ENCODE results near the gene LUC7L3.

GRCh38 chr17:50699410-50699809 lies 20.0 kb upstream of the LUC7L3 start:
- TF ChIP-seq CTCF (IDR thresholded peaks at IDR 0.05) (no peak), POLR2A (IDR thresholded peaks at IDR 0.05) (no peak)

All from thyroid gland (tissue), 4 donors.